ENCODE measurements around the gene SHANK3. TPM values are rescaled to one million over a fixed set of nuclear protein-coding genes. Genes with fewer than 3 reads are reported as not detected.

SHANK3 gene
- total RNA-seq, result not detected in 2 replicates

DNA sequence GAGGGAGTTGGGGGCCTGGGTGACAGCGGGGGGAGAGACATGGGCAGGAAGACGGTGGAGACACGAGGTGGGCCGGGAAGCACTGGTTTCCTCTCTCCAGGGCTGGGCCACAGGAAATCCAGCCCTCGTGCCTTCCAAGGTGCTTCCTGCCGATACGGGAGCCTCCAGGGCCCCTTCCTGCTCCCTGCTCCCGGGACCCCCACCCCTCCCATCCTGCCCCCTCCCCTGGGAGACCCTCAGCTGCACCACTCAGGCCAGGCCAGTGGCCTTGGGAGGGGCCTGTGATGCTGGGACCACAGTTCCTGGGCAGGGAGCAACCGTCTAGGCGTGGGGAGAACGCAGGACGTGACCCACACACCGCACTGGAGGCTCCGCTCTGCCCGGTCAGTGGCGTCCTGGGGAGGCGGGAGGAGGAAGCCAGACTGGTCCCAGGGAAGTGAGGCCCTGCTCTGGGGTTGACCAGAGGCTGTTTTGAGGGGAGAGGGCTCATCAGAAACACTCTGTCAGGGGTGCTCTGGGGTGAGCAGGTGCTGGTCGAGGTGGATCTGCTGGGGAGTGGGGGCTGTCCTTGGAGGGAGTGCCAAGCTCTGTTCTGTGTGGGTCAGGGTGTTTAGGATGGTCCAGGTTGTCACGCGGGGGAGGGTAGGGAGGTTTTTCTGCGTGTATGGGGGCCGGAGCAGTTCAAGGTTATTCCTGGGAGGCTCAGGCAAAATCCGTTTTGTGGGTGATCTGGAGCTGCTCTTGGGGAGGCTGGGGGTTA, at the start of gene SHANK3:
SHANK3 (plus strand) TSS at position 353 of the 760 bp plus-strand sequence.
- DNase-seq, result no peak
- peaks cover 45% of the 10 kb centered on the region for H3K27me3 Mint-ChIP-seq
- no peaks in the 10 kb centered on the region for H3K36me3 Mint-ChIP-seq (ENCODE audit: low read depth)
- peak within 1 kb of the TSS; percentile 72 for H3K4me3 Mint-ChIP-seq
- ATAC-seq (ENCODE audit: low read depth), result no peak
- ChIA-PET POLR2A (interaction anchor here (0.7 to 1.0 kb wide), 2 partner anchors 51 to 608 kb away, joined by 3 to 10 read pairs; no protein-coding TSS in a partner anchor), CTCF (no interaction called here)
- TF ChIP-seq, protein P1, sequence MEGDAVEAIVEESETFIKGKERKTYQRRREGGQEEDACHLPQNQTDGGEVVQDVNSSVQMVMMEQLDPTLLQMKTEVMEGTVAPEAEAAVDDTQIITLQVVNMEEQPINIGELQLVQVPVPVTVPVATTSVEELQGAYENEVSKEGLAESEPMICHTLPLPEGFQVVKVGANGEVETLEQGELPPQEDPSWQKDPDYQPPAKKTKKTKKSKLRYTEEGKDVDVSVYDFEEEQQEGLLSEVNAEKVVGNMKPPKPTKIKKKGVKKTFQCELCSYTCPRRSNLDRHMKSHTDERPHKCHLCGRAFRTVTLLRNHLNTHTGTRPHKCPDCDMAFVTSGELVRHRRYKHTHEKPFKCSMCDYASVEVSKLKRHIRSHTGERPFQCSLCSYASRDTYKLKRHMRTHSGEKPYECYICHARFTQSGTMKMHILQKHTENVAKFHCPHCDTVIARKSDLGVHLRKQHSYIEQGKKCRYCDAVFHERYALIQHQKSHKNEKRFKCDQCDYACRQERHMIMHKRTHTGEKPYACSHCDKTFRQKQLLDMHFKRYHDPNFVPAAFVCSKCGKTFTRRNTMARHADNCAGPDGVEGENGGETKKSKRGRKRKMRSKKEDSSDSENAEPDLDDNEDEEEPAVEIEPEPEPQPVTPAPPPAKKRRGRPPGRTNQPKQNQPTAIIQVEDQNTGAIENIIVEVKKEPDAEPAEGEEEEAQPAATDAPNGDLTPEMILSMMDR (IDR thresholded peaks at IDR 0.05), result no peak
- no peaks in the 10 kb centered on the region for H3K9me3 Mint-ChIP-seq
- intact Hi-C loops (cut with micrococcal nuclease), result no loop called here
- H3K4me1 Mint-ChIP-seq, result peaks cover 12% of the 10 kb centered on the region
- no peak within 1 kb of the TSS for H3K27ac Mint-ChIP-seq

GRCh38 chr22:50624347-50625130, 48.1 kb upstream of the SHANK3 start:
- H3K4me1 Mint-ChIP-seq, result peaks cover 46% of the 10 kb centered on the region
- no peak overlapping the region for H3K27ac Mint-ChIP-seq
- H3K36me3 Mint-ChIP-seq (ENCODE audit: low read depth), result peaks cover 10% of the 10 kb centered on the region
- no peaks in the 10 kb centered on the region for H3K9me3 Mint-ChIP-seq
- TF ChIP-seq, protein P1 (IDR thresholded peaks at IDR 0.05), result no peak
- intact Hi-C loops (cut with micrococcal nuclease), result no loop called here
- POLR2A ChIA-PET, result interaction anchor here (0.7 to 1.3 kb wide), 2 partner anchors 98 to 853 kb away, joined by 3 read pairs; no protein-coding TSS in a partner anchor
- no peak for ATAC-seq (ENCODE audit: low read depth)
- no peak overlapping the region for H3K4me3 Mint-ChIP-seq
- no peak for DNase-seq
- no peaks in the 10 kb centered on the region for H3K27me3 Mint-ChIP-seq
- CTCF ChIA-PET, result no interaction called here

- H3K27ac Mint-ChIP-seq, result no peak overlapping the region
- intact Hi-C loops (cut with micrococcal nuclease), result no loop called here
- ChIA-PET POLR2A (interaction anchor here (0.5 to 0.7 kb wide), 2 partner anchors 98 to 853 kb away, joined by 3 to 4 read pairs; no protein-coding TSS in a partner anchor), CTCF (no interaction called here)
- no peaks in the 10 kb centered on the region for H3K27me3 Mint-ChIP-seq
- peaks cover 10% of the 10 kb centered on the region for H3K36me3 Mint-ChIP-seq (ENCODE audit: low read depth)
- no peak for DNase-seq
- peaks cover 42% of the 10 kb centered on the region for H3K4me1 Mint-ChIP-seq
- ATAC-seq (ENCODE audit: low read depth), result no peak
- TF ChIP-seq, protein P1 (IDR thresholded peaks at IDR 0.05), result no peak
- H3K9me3 Mint-ChIP-seq, result no peaks in the 10 kb centered on the region
- H3K4me3 Mint-ChIP-seq, result no peak overlapping the region
Observed at GRCh38 chr22:50625131-50625567, 47.5 kb upstream of the SHANK3 start.

- Mint-ChIP-seq H3K27ac (no peak overlapping the region), H3K27me3 (no peaks in the 10 kb centered on the region), H3K36me3 (ENCODE audit: low read depth) (peaks cover 10% of the 10 kb centered on the region), H3K4me1 (peaks cover 36% of the 10 kb centered on the region), H3K4me3 (no peak overlapping the region), H3K9me3 (no peaks in the 10 kb centered on the region)
- POLR2A ChIA-PET, result interaction anchor here (0.5 to 0.7 kb wide), 2 partner anchors 98 to 854 kb away, joined by 3 to 4 read pairs; no protein-coding TSS in a partner anchor
- CTCF ChIA-PET, result no interaction called here
- TF ChIP-seq, protein P1 (IDR thresholded peaks at IDR 0.05), result no peak
- DNase-seq, result no peak
- ATAC-seq (ENCODE audit: low read depth), result no peak
- intact Hi-C loops (cut with micrococcal nuclease), result no loop called here
Observed at GRCh38 chr22:50625568-50626313, 46.9 kb upstream of the SHANK3 start.
